Amniotic epithelial cell (primary cell): Measurements from ENCODE around the gene ZFYVE28.
"Not testable (repeated sequence)": the region's sequence is repeated elsewhere in the genome, so short reads cannot be mapped to it uniquely, and the experiment has no call there.

ENCODE experiments used
- DNase-seq: peaks from one replicate; pipeline ENCODE4 v3.0.0-alpha.2; 2010; ENCODE audit warnings: low read depth

ZFYVE28 gene

DNA sequence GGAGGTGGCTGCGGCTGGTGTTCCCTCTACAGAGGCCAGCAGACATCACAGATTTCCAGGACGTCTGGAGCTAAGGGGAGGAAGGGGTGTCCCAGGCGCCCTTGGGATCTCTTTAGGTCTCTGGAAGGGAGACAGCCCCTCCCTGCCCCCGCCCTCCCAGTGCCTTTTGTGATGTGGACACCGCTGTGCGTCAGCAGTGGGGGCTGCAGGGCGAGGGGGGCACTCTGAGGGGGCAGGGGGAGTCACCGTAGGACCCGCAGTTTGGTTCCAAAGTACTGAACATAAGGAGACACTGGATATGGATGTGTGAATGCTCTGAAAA lies 130.9 kb downstream of the ZFYVE28 start:
- DNase-seq: no peak

DNA sequence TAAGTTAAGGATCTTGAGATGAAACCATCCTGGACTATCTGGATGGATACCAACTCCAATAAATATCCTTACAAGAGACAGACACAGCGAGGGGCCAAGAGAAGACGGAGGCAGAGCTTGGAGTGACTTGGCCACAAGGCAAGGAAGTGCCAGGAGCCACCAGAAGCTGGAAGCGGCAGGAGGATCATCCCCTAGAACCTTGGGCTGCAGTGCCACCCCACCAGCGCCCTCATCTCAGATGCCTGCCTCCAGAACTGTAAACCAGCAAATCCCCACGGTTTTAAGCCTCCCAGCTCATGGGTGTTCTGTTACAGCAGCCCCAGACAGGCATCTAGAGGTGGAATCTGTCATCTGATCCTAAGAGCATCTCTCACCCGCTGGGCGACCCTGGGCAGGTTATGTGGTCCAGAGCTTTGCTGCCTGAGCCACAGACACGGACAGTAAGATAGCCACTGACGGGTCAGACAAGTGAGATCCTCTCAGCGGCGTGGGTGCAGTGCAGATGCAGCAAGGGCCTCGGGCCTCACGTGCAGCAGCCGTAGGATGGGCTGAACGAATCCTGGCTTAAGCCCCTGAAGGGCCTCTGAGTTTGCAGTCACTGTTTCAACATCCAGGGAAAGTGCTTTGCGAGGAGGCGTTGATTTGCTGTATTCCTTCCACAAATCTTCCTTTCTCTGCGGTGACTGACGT lies 131.4 kb downstream of the ZFYVE28 start:
- peak; percentile 77 for DNase-seq

DNA sequence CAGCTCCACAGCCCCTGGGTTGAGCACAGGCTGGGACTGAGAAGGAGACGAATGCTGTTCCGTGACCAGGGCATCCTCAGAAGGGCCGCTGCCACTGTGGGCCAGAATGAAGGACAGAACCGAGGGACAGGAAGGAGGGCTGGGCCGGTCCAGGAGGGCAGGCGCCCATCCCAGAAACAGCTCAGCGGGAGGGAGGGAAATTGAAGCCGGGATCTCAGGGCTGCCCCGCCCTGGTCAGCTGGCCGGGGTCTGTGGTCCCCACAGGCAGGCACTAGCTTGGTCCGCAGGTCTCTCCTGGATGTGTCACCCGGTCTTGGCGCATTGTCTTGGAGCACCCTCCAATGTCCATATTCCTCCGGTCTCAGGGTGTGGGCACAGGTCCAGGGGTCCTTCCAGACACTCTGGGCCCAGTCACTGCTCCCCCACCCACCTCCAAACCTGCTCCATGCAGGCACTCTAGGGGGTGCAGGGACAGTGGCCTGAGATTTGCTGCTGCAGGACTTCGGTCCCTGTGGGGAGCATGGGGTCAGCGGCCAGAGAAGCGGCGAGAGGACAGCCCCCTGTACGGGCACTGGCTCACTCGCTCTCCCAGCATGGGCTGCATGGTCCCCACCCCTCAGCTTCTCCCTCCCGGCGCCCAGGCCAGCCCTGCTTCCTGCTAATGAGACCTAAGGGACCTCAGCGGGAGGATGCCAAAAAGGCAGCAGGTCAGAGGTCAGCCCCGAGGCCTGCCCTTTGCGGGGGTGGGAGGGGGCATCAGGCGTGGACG lies 132.6 kb downstream of the ZFYVE28 start:
- DNase-seq: no peak

DNA sequence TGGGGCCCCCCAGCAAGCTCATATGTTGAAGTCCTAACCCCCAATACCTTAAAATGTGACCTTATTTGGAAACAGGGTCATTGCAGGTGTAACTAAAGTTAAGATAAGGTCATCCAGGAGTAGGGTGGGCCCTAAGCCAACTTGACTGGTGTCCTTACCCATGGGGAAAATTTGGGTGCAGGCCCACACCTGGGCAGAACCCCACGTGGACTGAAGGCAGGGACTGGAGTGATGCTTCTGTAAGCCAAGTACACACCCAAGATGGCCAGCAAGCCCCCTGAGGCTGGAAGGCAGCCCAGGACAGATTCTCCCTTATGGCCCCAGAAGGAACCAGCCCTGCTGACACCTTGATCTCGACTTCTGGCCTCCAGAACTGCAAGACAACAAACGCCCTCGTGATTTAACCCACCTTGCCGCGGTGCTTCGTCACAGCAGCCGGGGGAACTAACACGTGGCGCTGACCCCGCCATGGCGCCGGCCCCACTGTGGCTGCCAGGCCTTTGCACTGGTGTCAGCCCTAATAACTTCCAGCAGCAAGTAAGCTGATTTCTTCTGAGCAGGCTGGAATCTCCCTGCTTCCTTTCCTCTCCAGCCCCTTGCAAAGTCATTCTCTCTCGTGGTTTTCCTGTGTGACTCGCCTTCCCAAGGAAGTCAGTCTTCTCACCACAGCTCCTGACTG lies 133.4 kb downstream of the ZFYVE28 start:
- peak; percentile 42 for DNase-seq

DNA sequence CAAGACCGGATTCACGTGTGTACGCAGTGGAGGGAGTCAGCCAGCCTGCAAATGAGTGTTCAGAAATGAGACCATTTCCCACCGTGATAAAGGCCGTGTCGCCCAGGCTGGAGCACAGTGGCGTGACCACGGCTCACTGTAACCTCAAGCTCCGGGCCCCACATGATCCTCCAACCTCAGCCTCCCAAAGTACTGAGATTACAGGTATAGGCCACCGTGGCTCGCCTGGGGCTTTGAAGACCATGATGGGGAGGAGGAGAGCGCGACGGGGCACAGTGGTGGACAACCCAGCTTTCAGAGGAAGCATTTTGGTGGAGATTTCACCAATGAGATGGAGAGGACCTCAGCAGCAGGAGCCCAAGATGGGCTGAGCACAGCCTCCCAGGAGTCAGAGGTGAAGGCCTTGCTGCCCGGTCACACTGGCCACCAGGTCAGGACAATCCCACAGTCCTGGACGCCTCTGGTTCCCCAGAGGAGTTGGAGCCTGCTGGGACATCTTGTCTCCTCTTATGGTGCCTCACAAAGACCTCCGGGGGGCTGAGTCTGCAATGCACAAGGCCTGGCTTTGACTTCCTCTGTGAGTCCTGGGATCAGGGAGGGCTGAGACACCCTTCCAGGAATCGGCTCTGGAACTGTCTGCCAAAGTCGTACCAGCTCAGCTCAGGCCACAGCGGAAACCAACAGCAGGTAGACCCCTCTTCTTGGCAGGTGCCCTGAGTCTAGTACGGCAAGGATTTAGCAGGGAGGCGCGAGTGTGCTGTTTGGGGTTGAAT lies 134.1 kb downstream of the ZFYVE28 start:
- no peak for DNase-seq

DNA sequence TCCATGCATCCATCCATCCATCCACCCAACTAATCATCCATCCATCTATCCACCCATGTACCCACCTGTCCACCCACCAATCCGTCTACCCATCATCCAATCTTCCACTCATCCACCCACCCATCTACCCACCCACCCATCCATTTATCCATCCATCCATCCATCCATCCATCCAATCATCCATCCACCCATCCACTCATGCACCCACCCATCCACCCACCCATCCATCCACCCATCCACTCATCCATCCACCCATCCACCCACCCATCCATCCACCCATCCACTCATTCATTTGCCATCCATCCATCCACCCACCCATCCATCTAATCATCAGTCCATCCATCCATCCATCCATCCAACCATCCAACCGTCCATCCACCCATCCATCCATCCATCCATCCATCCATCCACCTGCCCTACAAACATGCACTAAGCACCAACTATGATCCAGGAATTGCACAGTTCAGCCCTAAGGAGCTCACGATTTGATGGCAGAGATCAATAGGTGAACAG lies 135.2 kb downstream of the ZFYVE28 start:
- DNase-seq: no peak

DNA sequence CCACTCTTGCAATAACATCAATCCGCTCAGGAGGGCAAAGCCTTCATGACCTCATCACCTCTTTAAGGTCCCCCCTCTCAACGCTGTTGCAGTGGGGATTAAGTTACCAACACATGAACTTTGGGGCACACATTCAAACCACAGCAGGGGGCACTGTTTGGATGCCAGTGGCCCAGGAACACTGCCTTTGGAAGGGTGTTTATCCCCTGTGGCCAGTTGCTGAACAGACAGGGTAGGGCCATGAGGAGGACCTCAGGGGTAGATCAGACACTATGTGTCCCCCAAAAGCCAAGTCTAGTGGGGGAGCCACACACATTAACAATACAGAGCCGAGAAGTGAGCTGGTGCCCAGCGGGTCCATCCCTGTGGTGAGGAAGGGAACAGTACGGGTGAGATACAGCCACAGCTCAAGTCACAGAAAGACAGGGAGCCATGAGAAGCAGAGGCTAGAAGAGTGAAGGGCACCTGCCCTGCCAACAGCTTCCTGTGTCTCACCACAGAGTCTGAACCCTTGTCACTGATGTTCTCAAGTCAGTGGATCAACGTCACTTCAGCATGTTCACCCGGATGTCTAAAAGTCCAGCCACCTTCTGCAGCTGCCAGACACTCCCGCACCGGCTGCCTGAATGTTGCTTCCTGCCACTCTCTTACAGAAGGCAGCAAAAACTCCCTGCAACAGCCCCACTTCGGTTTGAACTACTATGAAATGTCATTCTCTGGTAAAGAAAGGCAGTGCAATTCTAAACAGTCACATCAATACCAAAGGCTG lies 136.7 kb downstream of the ZFYVE28 start:
- DNase-seq: no peak

DNA sequence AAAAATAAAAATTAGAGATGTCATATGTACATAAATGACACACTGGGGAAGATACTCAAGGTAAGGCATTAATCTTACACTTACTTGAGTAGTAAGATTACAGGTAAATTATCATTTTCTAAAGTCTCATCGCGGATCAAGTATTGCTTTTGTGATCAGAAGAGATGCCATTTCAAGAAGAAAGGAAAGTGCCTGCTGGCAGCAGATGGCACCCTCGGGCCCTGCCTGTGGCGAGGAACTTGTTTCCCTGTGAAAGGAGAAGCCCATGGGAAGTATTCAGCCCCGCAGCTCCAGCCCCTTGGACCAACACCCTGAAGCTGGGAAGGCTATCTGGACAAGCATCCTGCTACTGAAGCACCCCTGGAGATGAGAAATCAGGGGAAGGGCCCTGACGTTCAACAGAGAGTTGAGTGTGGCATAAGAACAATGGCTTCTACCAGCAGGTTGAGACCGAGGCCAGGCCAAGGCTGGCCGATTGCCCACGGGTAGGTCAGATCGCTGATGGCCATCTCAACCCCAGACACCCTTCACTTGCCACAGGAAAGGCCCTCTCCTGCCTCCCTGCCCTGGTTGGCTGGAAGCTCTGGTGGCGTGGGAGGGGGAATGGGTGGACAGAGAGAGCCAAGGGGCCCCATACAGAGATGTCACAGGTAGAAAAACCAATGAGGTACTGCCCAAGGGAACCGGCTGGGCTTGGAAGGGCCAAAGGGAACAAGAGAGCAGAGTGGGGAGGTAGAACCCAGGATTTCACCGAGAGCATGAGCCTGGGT lies 137.7 kb downstream of the ZFYVE28 start:
- no peak for DNase-seq

DNA sequence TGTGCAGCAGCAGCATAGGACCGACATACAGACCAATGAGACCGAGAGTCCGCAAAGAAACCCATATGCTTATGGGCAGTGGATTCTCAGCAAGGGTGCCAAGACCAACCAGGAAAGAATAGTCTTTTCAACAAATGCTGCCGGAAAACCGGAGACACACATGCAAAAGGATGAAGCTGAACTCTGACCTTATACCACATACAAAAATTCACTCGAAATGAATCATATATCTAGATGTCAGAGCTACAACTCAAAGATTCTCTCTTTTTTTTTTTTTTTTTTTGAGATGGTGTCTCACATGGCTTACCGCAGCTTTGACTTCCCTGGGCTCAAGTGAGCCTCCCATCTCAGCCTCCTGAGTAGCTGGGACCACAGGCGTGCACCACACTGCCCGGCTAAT lies 140.5 kb downstream of the ZFYVE28 start:
- DNase-seq: no peak

DNA sequence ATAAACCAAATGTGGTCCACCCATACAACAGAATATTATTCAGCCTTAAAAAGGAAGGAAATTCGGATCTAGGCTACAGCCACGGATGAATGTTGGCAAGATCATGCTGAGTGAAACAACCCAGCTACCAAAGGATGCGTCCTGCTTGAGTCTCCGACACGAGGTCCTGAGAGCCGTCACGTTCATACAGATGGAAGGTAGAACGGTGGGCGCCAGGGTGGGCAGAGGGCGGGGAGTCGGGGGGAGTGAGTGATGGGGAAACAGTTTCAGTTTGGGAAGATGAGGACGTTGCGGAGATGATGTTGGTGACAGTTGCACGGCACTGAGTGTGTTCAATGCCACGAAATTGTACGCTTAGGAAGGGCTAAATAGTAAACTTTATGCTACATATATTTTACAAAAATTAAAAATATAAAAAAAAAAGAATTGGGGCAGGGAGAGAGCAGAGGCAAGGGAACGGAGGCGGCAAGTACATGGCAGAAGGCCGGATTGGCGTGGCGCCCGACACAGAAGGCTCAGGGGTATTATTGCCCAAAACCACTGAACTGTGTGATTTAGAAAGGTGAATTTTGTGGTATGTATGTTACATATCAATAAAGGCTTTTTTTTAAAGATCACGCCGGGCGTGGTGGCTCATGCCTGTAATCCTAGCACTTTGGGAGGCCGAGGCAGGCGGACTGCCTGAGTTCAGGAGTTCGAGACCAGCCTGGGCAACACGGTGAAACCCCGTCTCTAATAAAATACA lies 141.7 kb downstream of the ZFYVE28 start:
- no peak for DNase-seq

DNA sequence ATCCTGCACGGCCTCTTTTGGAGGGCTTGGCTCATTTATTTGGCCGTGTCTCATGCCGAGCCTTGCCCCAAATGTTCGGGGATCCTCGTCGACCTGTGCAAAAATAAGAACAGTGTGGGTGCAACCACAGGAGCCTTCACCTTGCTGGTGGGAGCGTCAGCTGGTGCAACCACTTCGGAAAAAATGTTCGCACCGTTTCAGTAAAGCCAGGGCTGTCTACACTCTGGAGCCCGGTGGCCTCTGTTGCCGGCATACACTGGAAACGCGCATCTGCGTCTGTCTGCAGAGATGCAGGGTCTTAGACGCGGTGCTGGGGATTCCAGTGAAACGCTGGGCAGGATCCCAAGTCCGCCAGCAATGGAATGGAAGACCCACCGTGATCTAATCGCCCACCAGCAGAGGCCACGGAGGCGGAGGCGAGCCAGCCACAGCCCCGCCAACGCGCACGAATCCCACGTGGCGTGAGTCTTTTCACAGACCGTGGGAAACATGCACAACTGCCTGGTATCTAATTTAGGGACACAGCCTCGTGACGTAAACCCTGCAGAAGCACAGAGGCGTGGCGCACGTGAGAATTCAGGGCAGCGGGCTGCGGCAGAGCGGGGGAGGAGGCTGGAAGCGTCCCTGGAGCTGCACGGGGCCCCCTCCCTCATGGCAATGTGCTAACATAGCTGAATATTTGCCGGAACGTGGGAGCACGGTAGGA lies 142.7 kb downstream of the ZFYVE28 start:
- DNase-seq: no peak

DNA sequence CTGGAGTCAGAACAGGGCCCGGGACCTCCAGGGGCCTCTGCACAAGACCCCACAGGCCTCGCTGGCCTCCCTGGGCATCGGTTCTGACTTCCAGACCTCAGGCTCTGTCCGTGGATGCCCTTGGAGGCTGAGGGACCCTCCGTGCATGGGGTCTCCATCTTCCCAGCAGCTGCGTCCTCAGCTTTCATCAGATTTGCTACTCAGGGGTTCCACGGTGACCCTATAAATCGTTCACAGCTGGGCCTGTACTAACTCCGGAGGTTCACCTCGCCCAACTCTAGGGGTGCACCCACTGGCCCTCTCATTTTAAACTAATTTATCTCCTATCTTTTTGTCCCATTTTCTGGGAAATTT lies 143.4 kb downstream of the ZFYVE28 start:
- DNase-seq: not testable (repeated sequence)

DNA sequence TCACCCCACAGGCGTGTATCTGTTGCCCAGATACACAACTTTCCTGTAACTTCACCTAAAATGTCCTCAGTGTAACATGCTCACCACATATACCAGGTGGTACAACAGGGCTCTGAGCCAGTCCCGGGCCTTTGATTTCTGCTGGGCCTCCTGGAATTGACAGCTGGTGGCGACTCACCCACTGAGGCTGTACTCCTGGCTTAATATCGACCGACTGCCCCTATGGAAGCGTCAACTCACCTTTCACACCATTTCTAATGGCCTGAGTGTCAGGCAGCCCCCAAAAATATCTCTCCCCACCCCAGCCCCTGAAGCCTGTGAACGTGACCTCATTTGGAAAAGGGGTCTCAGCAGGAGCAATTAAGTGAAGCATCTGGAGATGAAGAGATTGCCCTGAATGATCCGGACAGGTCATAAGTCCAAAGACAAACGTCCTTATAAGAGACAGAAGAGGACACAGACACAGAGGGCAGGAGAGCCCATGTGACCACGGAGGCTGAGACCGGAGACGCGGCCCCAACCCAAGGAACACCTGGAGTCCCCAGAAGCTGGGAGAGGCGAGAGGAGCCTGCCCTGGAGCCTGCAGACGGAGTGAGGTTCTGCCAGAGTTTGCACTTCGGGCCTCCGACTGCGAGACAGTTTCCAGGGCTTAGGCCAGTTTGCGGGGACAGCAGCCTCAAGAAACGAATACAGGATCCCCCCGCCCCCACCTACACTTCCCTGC lies 144.0 kb downstream of the ZFYVE28 start:
- no peak for DNase-seq

DNA sequence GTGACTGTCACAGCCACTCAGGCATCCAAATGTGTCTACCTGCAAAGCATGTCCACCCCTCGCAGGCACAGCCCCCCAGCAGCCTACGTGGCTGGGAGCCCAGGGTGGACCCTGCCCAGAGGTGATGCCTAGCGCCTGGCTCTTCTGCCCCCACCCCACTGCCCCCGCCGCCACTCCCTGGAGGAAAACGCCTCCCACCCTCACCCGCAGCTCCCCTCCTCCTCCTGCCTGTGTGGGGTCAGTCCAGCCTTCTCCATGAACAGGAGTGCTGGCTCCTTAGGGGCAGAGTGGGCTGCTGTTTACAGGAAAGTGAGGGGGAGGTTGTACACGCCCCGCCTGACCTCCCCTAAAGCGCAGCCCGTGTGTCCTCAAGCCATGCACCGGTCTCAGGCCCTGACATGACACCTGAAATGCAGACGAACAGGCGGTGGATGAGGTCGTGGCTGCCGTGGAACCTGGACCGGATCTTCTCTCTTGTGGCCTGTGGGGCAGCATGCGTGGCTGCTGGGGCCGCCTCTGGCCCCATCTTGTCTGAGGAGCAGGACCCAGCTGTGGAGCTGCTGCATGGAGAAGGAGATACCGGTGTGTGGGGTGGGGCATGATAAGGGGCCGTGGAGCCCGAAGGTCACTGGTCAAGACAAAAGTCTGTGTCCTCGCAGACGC lies 144.7 kb downstream of the ZFYVE28 start:
- DNase-seq: no peak

DNA sequence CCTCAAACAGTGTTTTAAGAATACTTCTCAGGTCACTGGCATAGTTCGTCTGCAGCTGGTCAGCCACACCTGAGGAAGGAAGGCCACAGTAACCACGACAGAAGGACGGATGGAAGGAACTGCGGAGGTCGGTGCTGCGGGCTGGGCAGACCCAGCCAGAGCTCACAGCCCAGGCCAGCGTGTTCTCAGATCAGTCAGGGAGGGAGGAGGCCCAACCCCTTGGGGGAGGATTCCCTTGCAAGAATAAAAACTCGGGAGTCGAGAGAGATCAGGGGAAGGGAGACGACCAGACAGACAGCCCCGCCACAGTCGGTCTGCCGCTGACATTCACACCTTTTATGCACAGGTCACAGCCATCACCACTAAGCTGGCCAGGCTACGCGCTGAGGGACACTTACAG lies 145.2 kb downstream of the ZFYVE28 start:
- DNase-seq: no peak

DNA sequence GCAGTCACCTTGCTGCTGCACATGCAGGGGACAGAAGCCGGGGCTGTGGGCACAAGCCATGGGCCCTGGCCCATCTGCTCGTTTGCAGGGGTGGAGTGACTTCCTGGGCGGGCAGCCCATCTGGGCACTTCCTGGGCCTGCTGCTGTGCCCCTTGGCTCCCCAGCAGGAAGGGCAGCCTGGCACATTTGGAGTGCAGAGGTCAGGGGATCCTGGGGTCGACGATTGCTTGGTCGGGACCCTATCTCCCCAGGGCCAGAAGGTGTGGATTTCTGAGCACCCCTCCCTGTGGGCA lies 145.7 kb downstream of the ZFYVE28 start:
- no peak for DNase-seq

DNA sequence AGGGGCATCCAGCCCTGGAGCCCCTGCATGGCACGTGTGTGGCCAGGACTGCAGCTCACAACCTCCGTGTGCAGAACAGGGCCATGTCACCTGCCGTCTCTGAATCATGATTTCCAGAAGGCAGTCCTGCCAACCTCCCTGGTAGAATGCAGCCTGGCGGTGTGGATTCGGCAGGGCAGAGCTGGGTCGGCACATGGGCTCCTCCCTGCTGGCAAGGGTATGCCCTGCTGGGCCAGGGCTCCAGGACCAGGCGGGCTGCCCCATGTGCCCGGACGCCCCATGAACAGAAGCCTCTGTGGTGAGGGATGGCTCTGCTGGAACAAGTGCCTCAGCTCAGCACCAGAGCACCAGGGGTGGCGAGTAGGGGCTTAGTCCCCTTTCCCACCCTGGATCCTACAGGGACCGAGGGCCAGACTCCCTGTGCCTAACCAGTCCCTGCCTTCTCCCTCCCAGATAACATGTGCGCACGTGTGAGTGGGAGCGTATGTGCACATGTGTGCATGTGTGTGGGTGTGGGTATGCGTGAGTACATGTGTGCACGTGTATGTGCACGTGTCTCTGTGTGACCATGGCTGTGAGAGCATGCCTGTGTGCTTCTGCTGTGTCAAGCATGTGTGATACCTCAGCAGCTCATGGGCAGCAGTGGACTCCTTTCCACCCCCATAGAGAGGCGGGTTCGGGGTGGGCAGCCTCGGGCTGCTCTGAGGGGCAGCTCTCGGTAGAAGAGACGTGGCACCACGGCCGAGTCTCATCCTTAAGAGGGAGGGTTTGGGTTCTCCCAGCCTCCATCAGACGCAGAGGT lies 146.2 kb downstream of the ZFYVE28 start:
- no peak for DNase-seq
